GM18507 (cell line): ENCODE data around the gene USH2A.
"Not testable (repeated sequence)": the region's sequence is repeated elsewhere in the genome, so short reads cannot be mapped to it uniquely, and the experiment has no call there.

ENCODE experiments used
- DNase-seq: peaks from one replicate; pipeline ENCODE4 v3.0.0; 2011; ENCODE audit warnings: low read depth; ENCODE audit not compliant: insufficient read length; ENCODE audit errors: extremely low spot score
- FAIRE-seq: peaks from 2 replicates; lab custom pipeline; 2011; peaks lifted over from hg19 to GRCh38; lab: Jason Lieb, UNC

The USH2A gene

DNA sequence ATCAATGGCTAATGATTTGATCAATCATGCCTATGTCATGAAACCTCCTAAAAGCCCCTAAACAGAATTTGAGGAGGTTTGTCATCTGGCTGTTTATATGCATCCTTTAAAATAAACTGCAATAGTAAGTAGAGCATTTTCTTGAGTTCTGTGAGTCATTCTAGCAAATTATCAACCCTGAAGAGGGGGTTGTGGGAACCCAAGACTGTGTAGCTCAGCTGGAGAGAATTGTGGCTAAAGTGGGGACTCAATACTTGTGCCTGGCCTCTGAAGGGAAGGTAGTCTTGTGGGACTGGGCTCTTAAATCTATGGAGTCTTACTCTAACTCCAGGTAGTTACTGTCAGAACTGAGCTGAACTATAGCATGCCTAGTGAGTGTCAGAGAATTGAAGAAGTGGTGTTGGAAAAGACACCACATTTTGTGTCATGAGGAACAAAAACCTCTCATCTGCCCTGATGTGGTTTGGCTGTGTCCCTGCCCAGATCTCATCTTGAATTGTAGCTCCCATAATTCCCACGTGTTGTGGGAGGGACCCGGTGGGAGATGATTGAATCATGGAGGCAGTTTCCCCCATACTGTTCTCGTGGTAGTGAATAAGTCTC, 402.4 kb downstream of the USH2A start:
- no peak for FAIRE-seq

DNA sequence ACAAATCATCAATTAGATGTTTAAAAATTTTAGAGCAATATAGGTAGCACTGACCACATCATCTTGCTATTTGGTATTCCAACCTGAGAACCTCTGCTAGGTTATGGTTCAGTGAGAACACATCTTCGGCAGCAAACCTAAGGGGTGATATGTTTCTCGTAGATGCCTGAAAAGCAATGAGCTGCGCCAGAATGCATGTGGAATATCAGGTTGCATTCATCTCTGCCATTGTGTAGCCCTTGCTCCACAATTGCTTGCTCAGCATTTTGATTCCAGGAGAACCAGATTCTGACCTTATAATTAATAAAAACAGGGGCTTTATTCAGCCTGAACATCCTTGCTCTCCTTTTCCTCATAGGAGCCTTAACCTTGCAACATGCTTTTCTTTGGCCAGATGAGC, 408.1 kb downstream of the USH2A start:
- DNase-seq (no peak), FAIRE-seq (no peak)

More for the DNA sequence above, 402.4 kb downstream of the USH2A start:
- no peak for DNase-seq

DNA sequence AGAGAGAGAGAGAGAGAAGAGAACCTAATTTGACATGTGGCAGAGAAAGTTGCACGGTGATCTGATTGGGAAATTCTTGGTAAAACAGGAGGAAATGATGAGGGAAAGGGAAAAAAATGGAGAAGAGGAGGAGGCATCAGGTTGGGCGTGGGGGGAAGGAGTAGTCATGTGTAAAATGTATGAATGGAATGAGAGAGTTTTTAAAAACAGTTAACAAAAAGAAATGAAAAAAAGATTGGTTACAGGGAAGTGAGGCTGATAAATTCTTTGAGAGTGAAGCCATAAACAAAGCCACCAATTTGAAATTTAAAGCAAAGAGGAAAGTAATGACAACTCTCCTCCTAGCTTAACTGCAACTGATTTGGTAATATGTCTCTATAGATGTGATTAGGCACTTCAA, 409.2 kb downstream of the USH2A start:
- FAIRE-seq (no peak), DNase-seq (no peak)

DNA sequence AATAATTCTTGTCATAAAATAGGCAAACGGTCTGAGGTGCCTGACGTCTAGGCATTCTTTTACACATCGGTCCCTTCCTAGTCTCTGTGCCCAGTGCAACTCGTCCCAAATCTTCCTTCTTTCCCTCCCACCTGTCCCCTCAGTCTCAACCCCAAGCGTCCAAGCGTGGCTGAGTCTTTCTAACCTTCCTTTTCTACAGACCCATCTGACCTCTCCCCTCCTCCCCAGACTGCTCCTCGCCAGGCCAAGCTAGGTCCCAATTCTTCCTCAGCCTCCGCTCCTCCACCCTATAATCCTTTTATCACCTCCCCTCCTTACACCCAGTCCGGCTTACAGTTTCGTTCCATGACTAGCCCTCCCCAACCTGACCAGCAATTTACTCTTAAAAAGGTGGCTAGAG, 413.8 kb downstream of the USH2A start:
- not testable (repeated sequence) for FAIRE-seq

DNA sequence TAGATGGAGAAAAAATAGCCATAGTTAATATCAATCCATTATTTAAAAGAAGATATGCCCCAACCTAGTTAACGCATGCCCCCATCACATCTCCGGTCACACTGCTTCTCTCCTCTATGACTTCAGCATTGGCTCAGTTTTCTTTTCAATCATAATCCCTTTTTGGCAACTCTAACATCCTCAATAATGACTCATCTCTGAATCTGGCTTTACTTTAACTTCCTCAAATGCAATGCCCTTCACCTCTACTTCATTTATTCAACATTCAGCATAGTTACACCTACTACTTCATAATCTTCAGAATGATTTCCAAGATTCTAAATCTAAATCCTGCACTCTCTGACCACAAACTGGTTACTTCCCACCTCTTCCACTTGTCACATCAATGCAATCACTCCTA, 417.3 kb downstream of the USH2A start:
- FAIRE-seq (peak; percentile 5), DNase-seq (no peak)

More for the DNA sequence above, 413.8 kb downstream of the USH2A start:
- not testable (repeated sequence) for DNase-seq

DNA sequence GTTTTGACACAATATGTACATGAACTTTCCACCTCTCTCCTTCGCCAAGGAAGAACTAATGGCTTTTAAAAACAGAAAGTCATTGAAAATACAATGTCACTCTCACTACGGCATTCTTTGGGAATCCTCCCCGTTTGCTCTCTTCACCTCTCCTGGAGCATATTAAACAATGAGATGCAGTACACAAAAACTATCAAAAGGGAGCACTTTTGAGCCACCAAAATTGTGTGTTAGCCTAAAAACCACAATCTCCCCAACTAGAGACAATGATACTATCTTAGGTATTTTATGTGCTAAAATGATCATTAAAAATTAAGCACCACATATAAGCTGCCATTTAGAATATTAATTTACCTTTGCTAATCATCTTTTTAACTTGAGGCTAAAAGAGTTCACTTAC, 430.6 kb downstream of the USH2A start:
- DNase-seq = no peak

DNA sequence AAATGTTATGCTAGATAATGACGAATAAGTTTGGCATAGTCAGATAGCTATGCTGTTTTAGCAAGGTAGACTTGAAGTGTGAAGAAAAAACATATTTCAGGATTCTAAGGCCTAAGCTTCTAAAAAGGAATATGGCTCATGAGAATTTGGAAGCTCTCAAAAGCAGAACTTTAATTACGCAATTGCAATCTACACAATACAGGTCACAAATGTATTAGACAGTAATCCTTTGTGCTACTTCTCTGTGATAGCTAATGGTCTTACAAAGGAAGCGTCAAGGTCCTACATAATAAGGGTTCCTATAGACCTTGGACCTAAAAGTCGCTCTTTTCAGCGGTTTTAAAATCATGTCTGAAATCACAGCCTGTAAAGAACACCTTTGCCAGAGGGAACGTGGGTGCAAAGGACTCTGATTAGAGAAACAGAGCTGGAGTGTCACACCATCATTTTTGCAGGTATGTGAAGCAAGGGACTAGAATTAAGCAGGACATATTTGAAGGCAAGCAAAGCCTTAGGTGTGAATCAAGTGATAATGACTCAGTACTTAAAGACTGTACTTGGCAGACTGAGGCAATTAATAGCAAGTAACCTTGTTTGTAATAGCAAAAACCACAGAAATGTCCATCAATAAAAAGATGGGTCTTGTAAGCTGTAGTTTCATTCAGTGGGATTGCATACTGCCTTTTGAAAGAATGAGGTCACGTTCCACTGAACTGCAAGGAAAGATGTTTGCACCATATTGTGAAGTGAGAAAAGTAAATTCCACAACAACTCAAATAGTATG, 436.0 kb downstream of the USH2A start:
- no peak for DNase-seq
- no peak for FAIRE-seq

More for the DNA sequence above, 430.6 kb downstream of the USH2A start:
- no peak for FAIRE-seq

DNA sequence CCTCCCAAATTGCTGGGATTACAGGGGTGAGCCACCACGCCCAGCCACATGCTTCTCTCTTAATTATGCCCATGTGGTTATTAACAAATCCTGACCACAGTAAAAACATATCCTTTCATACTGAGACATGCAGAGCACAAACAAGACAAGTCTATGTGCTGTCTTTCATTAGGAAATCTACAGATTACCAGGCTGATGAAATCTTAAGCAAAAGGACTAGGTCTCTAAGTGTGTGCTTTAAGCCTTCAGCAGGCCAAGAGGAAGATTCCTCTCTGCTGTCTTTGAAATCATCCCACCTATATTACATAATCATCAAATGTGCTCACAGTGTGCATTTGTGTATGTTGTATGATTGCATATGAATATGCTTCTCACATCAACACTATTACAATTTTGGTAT, 436.8 kb downstream of the USH2A start:
- DNase-seq = no peak
- FAIRE-seq = no peak

DNA sequence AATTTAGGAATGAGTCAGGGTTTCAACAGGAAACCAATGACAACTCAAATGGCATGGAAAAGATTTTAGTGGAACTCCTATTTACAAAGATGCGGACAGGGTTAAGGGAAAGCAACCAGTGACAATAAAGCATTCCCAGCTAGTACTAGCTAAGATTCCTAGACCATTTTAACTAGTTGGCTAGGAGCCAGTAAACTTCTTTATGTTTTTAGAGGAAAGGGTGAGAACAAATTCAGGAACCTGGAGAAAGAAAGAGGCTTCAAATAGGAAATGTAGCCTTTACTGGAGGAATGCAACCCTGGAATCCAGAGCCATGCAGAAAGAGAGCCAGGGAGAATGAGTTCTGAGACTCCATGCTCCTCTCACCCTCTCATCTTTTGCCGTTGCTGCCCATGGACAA, 439.6 kb downstream of the USH2A start:
- no peak for FAIRE-seq

DNA sequence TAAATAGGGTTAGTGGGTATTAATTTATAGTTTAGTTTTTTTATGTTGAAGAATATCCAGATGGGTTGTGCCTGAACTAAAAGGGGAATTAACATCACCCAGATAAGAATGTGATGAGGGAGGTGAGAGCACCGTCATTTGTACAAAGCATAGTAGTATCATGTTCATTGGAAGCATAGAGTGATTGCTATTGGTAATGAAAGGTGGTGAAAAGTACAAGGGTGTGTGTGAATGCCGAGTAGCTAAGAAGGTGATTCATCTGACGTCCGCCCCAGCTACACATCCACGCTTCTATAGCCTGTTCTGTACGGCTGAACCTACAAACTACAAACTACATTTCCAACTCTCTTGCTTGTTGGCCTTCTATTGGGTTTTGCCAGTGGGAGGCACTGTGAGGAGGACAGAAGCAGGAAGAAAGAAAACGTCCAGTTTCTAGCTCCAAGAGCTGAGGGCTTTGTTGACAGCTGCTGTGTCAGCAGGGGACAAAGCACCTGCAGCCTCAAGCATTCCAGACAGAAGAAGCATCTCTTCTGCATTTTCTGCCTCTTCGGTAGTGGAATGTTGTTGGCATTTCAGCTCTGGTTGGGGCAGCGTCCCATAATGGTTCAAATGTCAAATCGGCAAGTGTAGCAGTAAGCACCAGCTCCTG, 451.3 kb downstream of the USH2A start:
- no peak for FAIRE-seq
- no peak for DNase-seq

More for the DNA sequence above, 439.6 kb downstream of the USH2A start:
- DNase-seq = no peak

DNA sequence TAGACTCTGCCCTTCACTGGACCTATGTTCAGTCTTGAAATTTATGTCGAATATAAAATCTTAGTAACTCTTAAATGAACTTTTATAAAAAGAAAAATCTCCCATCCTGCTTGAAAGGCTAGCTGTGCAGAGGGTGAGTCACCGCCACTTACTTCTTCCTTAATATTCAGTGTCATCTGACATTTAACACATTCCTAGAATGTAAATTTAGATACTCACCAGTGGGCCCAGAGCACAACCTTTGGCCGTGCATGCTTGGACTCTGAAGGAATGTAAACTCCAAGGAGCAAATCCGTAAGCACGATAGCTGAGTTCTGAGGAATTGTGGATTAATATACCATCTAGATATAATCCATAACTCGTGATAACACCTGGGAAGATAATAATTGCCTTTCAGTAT, 452.8 kb downstream of the USH2A start:
- FAIRE-seq (no peak), DNase-seq (no peak)

DNA sequence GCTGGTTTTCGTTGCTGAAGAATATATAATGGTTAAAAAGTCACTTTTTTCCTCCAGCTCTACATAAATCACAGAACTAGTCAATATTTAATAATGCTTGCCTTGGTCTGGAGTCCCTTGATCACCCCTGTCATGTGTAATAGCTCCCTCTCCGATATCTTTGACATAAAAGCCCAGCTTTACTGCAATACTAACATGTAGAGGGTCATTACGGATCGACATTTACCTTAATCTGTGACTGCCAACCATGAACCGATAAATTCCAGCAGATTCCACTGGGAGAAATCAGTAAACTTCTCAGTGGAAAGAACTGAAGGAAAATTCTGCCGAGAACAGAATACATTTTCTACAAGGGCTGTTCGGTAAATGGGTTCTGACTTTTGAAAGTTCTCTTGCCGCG, 459.6 kb downstream of the USH2A start:
- FAIRE-seq (no peak), DNase-seq (no peak)

DNA sequence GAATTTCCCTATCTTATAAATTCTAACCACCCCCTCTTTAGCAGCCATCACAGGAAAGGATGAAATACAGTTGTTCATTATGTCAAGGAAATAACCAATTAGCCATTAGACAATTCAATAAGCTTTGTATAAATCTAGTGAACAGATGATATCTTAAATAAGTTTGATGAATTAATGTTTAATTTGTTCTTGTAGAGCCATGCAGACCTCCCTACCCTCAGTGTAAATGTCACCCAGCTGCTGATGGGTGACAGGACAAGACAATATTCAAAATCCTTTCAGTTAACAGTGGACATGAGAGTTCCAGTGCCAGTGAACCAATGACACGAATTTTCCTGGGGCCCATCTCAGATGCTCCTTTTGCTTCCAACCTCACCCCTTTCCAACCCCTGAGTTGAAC, 460.2 kb downstream of the USH2A start:
- no peak for DNase-seq
- FAIRE-seq = no peak

DNA sequence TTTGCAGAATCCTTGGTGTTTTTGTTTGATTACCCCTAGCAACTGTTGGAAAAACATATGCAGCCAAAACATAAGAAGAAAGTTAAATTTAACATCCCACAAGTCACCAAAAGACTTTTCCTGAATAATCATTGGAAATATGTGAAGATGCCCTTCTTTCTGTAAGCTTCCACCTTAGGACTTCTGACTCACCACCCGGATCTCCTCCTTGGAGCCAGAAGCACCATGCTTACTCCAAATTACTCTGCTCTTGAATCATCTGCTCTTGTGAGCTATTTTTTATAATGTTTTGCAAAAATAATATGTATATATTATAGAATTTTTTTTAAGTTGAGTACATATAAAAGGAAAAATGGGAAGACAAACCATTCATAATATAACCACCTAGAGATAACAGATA, 464.4 kb downstream of the USH2A start:
- DNase-seq (no peak), FAIRE-seq (no peak)

DNA sequence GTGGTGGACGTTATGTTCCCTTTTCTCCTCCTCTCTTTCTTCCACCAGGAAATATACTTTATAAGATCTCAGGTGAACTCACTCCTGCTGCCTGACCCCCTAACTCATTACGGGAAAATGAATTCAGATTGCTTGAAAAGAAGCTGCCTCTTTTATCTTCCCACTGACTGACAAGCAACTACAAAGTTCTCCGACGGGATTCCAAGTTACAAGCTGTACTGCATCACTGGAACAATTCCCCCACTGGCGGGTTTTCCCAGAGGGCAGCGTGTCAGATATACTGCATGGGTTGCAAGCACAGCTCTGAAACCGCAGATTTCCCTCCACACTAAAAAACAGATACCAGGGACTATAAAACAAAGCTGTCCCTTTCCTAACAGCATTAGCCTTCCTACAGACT, 465.6 kb downstream of the USH2A start:
- DNase-seq (no peak), FAIRE-seq (no peak)

DNA sequence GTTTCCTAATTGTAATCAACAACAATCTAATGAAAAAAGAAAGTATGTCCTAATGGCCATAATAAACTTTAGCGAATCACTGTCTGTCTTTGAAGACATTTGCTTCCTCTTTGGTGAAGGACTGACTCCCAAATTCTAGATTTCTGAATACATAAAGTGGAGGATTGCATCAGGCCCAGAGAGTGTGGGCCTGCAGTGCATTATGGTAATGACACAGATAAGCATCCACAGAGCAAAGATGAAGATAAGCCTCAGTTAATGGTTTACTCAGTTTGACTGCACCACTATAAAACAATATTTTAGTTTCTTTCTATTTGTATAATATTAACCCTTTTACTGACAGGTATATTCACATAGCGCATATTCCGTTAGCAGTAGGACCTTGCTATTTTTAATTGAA, 490.7 kb downstream of the USH2A start:
- DNase-seq (no peak), FAIRE-seq (no peak)

DNA sequence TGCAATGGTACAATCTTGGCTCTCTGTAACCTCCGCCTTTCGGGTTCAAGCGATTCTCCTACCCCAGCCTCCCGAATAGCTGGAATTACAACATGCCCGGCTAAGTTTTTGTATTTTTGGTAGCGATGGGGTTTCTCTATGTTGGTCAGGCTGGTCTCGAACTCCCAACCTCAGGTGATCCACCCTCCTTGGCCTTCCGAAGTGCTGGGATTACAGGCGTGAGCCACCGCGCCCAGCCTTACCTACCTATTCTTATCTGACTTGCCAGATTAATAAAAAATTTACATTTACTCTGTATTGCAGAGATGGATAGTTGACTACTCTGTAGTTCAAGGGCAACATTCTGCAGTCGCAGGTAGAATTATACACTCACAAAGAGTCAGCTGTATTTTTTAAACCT, 496.6 kb downstream of the USH2A start:
- no peak for DNase-seq
- FAIRE-seq = no peak

DNA sequence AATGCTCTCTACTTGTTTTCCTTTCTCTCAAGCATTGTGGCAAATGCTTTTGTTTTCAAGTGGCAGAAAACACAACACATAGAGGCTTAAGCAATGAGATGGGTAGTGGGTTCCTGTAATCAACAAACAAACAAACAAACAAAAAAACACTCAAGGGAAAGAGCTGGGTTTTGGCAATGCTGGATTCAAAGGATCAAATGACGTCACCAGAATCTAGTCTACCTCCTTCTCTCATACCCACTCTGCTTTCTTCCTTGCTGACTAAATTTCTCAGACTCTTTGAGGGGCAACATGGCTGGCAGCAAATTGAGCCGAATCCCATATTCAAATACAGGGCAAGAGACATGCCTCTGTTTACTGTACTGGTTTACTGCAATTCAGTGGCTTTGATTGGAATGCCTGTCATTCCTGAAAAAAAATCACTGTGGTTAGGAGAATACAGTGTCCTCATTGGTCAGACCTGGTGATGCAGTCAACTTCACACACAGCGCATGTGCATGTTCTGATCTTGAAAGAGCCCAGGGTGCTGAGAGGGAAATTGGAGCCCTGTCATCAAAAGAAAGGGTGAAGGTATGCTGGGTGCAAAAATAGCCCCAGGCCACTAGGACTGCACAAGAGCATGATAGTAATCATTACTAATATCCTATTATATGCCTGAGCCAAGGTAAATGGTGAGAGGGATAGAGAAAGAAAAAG, 500.0 kb downstream of the USH2A start:
- DNase-seq (no peak), FAIRE-seq (no peak)

DNA sequence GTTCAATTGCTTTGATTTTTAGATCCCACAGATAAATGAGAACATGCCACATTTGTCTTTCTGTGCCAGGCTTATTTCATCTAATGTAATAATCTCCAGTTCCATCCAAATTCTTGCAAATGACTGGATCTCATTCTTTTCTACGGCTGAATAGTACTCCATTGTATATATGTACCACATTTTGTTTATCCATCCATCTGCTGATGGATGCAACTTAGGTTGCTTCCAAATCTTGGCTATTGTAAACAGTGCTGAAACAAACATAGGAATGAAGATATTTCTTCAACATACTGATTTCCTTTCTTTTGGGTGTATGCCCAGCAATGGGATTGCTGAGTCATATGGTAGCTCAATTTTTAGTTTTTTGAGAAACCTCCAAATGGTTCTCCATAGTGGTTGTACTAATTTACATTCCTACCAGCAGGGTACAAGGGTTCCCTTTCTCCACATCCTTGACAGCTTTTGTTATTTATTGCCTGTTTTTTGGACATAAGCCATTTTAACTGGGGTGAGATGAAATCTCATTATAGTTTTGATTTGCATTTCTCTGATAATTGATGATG, 511.8 kb downstream of the USH2A start:
- FAIRE-seq = no peak
- DNase-seq = no peak
